ENCODE data around the gene CTNNA3.
"Not testable (repeated sequence)": the region's sequence is repeated elsewhere in the genome, so short reads cannot be mapped to it uniquely, and the experiment has no call there.

The CTNNA3 gene

DNA sequence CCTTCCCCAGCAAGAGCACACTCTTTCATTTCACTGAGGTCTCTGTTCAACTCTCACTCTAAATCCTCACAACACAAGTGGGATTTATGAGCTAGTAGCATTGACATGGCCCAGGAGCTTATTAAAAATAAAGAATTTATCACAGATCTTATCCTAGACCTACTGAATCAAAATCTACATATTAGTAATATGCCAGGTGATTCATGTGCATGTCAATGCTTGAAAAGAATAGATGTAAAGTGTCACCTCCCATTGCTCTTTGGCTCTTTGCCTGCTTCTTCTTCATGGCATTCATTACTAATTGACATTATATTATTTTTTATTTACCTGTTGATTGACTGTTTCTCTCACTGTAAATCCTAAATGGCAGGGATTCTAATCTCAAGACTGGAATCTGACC, 1229.4 kb downstream of the CTNNA3 start:
- no peak for DNase-seq

GRCh38 chr10:66463611-66464010, 1232.4 kb downstream of the CTNNA3 start:
- DNase-seq = no peak

DNA sequence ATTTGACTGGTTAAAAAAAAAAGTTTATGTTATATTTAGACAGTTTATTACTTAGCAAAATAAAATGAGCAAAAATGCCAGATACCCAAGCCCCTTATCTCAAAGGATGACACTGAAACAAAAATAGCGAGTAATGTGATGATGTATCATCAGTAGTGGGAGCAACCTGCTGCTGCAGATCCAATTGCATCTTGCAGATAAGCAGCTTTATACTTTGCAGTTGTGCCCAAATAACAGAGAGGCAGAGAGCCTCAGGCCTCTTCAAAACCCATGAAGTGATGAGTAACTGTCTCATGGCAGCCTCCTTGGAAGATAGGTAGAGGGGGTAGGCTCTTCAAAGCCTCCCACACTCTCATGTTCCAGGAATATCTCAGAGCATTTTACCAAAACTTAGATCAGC, 1238.4 kb downstream of the CTNNA3 start:
- DNase-seq = no peak

DNA sequence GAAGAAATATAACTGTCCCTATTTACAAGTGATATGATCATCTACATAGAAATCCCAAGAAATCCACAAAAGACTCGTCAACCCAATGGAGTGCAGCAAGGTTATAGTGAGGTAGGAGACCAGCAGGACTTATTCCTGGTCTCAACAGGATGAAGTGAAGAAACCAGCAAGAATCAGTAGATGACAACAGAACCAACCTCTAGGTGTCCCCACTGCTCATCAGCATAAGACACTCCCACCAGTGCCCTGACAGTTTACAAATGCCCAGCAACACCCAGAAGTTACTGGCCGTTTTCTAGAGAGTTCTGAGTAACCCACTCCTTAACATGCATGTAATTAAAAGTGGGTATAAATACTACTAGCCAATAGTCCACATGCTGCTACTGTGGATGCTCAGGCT, 1240.7 kb downstream of the CTNNA3 start:
- no peak for DNase-seq

DNA sequence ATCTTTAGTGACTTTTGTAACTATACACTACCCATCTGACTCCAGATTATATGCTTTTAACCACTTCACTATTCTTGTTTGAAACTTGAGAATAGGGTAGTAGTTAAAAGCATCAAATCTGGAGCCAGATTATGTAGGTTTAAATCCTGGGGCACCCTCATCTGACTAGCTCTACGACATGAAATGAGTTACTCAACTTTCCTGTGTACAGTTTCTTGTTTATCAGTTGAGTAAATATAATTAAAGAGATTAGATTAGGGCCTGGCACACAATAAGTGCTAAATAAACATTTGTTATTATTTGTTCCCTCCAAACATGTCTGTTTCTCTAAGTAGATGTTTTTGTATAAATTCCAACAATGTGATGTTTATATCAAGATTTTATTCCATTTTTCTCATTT, 1255.4 kb downstream of the CTNNA3 start:
- DNase-seq = no peak

DNA sequence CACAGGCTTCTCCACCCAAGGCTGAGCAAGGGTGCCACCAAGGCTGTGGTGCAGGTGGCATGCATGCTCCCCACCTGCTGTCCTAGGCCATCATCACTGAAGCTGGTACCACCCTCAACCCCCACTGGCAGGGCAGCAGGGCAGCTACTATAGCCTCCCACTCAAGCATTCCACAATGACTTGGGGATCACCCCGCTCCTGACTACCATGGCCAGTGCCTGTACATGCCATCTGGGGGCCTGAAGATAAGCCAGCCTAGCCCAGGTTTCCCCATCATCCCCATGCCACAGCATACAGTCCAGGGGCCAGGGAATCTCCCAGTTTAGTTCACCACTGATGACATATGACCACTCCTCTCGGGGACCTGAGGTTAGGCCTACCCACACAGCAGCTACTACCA, 1281.1 kb downstream of the CTNNA3 start:
- DNase-seq = no peak

- no peak for DNase-seq
These were observed 1290.4 kb downstream of the CTNNA3 start for GRCh38 chr10:66405566-66405965.

DNA sequence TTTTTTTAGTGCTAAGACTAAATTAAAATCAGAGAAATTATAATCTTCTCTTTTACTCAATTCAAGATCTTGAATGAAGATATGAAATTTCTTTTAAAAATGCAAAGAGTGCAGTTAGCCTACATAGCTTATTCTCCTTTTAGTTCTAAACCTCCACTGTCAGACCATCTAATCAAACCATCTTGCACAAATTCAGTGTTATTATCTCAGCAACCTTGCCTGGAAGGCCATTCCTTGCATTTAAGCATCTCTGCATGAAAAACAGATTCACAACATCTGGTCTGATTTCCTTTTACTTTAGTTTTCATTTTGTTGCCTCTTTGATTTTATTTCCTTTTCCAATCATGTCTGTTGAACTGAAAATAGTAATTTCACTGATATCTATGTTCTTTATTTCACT, 1297.3 kb downstream of the CTNNA3 start:
- no peak for DNase-seq

DNA sequence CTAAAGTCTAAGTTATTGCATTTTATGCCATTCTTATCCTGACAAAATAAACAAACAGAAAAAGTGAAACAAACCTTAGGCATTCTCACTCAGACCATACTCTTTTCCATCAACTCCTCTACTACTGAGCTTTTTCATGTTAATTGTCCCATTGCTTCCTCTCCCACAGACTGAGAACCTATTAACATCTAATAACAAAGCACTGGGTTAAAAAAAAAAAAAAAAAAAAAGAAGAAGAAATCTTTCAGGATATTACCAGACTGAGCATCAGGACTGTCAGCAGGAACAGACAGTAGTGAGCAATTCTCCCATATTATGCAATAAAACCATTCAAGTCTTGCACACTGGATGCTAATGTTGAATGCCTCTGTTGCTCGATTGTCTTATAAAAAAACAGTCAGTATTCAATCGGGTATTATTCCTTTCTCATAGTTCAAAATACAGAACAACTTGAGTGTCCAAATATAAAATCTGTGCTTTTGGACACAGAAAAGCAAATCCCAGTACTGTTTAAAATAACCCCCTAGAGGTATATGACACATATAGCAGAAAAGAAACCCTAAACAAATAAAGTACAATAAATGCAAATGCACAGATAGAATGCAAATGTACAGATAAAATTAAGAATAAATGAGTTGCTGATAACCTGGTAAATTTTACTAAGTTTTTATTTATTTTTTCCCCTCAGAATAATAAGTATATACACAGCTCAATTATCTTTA, 1301.5 kb downstream of the CTNNA3 start:
- no peak for DNase-seq

GRCh38 chr10:66390926-66391325, 1305.1 kb downstream of the CTNNA3 start:
- no peak for DNase-seq

- DNase-seq = no peak
These were observed 1315.0 kb downstream of the CTNNA3 start for GRCh38 chr10:66381045-66381444.

DNA sequence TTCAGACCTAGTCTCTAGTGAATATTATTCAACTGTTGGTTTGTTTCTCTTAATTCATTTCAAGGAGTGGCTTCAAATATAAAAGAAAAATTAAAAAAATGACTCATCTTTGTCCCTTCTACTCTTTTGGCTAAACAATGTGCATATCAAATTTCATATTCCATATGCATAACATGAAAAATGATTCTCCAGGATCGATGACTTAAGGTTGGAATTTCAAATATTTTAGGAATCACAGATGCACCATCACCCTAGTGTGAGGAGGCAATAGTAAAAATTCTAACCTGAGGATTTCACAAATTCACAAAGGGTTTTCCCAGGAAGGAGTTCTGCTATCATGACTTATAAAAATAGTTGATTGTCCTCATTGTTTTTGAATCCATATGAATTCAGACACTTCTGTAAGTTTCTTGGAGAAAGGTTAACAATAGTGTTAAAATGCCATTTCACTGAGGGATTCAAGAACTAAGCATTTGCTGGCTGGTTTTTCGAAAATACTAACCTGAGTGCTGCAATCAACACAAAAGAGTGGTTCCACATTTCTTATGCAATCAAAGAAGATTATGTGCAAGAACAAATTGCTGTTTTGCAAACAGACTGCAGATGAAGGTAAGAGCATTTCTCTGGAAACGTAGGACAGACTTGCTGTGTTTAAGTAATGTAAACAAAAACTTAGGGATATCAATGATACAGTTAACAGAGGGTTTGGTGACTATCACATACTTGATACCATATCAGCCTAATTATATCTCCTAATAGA, 1317.7 kb downstream of the CTNNA3 start:
- no peak for DNase-seq

- DNase-seq = no peak
These were observed 1327.8 kb downstream of the CTNNA3 start for GRCh38 chr10:66368146-66368545.

GRCh38 chr10:66366163-66366562, 1329.8 kb downstream of the CTNNA3 start:
- no peak for DNase-seq

- DNase-seq = no peak
These were observed 1330.3 kb downstream of the CTNNA3 start for GRCh38 chr10:66365686-66366085.

- no peak for DNase-seq
These were observed 1333.5 kb downstream of the CTNNA3 start for GRCh38 chr10:66362522-66362921.

- not testable (repeated sequence) for DNase-seq
These were observed 1342.2 kb downstream of the CTNNA3 start for GRCh38 chr10:66353822-66354221.

DNA sequence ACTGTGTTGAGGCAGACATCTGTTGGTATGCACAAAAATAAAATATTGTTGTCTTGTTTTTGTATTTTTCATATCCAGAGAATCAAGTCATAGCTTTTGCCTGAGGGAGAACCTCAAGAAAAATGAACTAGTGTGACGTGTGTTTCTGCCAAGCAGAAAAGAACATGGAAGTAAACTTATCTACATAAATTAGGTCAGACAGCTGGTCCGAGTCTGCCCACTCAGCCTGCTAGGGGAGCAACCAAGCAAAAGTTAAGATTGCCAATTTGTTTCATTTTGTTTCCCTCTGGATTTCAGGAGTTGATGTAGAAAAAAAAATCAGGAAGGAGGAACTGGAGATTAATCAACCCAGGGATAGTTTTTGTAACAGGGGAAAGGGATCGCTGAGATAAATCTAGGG, 1342.6 kb downstream of the CTNNA3 start:
- DNase-seq = no peak

- DNase-seq = no peak
These were observed 1345.2 kb downstream of the CTNNA3 start for GRCh38 chr10:66350622-66351399.

DNA sequence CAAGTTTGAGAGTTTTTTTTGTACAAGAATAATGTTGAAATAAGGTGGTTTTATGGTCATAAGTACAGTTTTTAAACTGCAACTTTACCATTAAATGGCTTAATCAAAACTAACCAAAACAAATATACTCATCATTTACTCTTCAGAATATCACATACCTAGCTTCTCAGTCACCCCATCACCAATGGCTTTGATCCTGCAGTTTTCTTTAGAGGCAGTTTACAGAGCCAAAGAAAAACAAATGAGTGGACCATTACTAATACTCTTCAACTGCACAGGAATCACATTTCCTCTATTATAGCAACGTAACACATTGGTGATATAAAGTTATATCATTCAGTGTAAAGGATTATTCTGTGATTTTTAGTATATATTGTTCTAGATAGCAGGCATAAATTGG, 1346.3 kb downstream of the CTNNA3 start:
- no peak for DNase-seq

DNA sequence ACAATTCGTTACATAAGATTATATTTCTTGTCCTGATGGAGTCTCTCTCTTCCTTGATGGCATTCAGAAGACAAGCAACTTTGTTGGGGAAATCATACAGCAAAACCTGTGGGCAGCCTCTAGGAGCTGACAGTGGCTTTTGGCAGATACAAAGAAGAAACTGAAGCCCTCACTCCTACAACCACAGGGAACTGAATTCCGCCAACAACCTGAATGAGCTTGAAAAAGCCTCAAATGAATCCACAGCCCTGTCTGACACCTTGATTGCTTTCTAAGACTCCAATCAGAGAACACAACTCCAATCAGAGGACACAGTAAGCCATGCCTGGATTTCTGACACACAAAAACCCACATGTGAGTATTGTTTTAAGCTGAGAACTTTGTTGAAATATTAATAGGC, 1346.9 kb downstream of the CTNNA3 start:
- DNase-seq = no peak

DNA sequence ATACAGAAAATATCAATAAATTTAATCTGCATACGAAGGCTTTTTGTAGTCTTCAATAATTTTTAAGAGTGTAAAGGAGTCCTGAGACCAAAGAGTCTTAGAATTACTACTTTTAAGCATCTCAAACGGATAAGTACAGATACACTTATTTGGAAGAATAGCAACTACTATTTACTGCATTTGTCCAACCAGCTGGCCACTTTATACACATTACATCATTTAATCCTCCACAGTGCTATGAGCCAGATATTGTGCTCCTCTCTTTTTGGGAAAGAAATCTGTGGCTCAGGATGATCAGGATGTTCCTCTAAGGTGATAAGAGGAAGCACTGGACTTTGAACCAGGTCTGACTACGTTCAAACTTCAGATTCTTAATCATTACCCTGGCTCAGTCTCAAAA, 1358.8 kb downstream of the CTNNA3 start:
- no peak for DNase-seq

DNA sequence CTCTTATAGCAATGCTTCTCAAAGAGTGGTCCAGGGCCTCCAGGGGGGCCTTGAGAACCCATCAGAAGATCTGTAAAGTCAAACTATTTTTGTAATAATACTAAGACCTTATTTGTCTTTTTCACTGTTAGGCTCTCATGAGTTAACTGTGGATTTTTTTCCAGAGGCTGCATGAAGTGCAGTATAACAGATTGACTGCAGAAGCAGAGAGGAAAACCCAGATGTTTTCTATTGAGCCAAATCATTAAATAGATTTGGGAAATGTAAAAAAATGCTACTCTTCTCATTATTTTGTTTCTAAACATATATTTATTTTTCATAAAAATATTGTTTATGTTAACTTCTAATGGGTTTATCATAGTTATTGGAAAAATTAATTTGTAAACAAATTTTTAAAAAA, 1359.2 kb downstream of the CTNNA3 start:
- DNase-seq = no peak

DNA sequence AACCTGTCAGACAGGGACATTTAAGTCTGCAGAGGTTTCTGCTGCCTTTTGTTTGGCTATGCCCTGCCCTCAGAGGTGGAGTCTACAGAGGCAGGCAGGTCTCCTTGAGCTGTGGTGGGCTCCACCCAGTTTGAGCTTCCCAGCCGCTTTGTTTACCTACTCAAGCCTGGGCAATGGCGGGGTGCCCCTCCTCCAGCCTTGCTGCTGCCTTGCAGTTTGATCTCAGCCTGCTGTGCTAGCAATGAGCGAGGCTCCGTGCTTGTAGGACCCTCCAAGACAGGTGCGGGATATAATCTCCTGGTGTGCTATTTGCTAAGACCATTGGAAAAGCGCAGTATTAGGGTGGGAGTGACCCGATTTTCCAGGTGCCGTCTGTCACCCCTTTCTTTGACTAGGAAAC, 1360.2 kb downstream of the CTNNA3 start:
- not testable (repeated sequence) for DNase-seq
